ENCODE data around the gene MED16.
A peak's percentile ranks its signal among the peaks of the same experiment; 100 is the strongest.
"Not testable (repeated sequence)": the region's sequence is repeated elsewhere in the genome, so short reads cannot be mapped to it uniquely, and the experiment has no call there.

The MED16 gene

DNA sequence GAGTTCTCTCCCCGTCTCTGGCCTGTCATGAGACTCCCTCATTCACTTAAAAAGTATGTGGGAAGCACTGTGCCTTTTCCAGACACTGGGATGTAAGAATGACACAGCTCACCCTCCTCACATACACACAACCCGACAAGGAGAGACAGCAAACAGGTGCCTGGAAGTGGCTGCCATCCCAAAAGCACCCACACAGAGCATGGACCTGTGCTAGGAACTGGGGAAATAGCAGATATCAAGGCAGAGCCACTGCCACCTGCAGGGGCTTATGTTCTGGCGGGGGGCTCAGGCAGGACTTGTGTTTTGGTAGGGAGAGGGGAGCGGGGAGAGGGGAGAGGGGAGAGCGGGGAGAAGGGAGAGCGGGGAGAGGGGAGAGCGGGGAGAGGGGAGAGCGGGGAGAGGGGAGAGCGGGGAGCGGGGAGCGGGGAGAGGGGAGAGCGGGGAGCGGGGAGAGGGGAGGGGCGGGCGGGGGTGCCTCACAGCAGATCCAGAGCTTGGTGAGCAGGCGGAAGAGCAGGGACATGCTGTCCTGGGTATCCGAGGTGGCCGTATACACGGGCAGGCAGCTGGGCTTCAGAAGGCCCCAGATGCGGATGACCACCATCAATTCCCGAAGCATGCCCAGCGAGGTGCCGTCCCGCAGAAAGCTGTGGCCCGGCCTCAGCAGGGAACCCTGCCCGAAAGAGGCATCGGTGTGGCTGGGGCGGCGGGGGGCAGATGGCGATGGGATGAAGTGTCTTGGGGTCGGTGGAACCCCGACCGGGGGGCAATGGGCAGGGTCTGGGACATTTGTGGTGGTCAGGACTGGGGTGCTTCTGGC lies 21.3 kb downstream of the MED16 start:
- DNase-seq, result no peak

DNA sequence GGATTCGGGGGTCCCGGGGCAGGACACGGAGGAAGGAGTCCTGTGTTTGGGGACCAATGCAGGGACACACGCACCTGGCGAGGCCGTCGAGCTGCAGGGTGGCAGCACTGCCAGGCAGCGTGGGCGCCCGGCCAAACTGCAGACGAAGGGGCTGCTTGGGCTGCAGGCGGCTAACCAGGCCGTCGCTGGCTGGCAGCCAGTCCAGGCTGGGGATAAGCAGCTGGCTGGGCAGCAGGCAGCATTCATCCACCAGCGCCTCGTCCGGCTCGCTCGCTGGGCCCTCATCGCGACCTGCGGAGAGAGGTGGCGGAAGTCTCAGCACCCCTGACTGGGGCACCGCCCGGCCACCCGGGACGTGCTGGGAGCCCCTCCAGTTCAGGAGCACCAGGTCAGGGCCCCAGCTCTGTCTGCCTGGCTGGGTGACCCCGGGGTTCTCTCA lies 22.0 kb downstream of the MED16 start:
- no peak for DNase-seq

DNA sequence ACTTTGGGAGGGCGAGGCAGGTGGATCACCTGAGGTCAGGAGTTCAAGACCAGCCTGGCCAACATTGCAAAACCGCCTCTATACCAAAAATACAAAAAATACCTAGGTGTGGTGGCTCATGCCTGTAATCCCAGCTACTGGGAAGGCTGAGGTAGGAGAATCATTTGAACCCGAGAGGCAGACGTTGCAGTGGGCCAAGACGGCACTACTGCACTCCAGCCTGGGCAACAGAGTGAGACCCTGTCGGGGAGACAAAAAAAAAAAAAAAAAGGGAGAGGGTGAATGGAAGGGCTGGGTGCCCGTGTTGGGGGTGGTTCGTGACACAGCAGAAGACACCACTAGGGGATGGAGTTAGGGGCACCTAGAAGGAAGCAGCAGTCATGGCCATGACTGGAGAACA lies 22.7 kb downstream of the MED16 start:
- DNase-seq, result no peak

DNA sequence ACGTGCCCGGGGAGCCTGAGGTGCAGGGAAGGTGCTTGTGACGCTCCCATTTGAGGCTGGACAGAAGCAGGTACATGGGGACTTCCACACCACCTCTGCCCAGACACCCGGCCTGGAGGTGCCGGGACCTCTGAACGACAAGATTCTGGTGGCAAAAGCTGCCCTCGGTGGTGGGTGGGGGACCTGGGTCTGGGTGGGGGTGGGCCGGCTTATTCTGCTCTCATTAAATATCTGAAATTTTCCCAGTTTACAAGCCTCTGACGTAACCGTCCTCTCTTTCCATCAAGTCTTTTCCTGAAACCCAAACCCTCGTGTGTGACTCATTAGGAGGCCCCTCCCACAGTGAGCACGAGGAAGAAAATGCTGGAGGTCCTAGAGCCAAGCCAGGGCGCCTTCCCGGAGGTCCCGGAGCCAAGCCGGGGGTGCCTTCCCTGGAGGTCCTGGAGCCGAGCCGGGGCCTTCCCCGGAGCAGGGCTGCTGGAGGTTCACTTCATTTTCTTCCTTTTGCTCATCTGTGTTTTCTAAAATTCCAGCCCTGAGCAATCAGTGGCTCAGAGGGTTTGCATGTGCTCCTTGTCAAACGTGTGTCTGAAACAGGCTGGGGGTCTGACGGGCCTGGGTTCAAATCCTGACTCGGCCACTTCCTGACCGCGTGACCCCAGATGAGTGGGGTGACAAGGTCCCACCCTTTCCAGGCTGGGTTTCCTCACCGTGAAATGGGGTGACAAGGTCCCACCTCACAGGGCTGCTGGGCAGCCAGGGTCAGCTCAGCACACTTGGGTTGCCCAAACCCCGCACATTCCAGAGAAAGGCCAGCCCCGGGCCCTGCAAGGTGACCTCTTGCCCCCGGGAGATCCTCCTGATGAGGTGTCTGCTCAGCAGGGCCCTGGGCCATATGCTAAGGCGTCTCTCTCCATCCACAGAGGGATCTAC lies 23.5 kb downstream of the MED16 start:
- DNase-seq, result no peak

DNA sequence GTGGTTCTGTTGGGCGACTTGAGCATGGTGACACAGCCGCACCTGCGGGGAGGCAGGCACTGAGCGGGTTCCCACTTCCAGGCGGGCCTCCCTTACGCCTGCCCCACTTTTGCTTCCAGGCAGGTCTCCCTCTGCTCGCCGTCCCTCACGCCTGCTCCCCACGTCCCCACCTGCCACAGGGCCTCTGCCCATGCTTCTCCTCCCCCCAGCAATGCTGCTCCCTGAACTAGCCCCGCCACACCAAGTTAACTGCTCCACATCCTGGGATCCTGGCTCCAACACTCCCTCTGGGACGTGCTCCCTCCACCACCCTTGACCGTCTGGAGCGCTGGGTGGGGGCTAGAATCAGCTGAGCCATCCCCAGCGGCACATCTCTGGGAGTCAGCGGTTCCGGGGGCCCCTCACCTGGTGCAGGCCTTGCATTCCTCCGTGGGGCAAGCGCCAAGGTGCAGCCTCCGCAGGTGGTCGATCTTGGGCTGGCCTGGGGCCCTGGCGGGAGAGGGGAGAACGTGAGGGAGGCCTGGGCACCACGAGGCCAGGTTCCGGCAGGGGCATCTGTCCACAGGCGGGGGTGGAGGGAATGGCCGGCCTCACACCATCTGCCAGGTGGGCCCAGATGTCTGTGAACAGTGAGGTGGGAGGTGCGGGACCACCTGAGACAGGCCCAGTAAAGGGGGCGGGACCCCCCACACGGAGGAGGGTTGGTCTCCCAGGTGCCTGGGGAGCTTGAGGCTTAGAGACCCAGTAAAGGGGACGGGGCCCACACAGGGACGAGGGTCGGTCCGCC lies 24.3 kb downstream of the MED16 start:
- no peak for DNase-seq

DNA sequence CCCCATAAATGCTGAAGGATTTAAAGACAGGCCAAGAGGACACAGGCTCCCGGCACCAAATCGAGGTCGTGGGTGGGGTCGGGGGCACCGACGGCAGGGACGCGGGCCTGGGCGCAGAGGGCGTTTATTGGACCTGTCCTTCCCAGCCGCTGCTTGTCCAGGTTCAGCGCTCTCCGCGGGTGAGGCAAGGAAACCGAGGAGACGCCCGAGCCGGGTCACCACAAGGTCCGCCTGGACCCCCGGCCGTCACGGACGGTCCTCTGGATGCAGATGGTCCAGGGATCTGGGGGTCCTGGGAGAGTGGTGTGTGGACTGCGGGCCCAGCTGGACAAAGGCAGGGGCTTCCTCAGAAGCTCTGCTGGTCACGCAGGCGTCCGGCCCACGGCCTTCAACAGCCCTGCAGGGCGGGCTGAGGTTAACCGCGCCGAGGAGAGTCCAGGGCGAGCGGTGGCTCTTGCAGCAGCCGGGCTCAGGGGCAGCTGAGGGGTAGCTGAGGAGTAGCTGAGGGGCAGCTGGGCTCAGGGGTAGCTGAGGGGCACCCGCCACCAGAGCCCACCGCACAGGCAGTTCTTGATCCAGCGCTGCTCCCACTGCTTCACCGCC lies 25.0 kb downstream of the MED16 start:
- no peak for DNase-seq

DNA sequence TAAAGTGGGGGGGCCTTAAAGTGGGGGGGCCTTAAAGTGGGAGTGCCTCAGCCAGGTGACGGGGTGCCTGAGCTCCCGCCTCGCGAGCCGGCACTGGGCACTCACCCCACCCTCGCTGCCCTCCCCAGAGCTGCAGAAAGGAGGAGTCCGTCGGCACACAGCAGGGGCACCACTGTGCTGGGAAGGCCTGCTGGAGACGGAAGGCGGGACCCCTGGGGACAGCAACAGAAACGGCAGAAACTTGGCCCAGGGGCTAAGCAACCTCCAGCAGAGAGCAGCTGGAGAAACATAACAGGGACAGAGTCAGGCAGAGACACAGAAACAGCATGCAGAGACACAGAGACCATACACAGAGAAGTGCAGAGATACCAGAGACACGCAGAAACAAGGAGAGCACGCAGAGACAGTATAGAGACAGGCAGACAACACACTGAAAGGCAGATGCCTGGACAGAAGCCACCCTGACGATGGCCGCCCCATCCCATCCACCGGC lies 25.6 kb downstream of the MED16 start:
- no peak for DNase-seq

DNA sequence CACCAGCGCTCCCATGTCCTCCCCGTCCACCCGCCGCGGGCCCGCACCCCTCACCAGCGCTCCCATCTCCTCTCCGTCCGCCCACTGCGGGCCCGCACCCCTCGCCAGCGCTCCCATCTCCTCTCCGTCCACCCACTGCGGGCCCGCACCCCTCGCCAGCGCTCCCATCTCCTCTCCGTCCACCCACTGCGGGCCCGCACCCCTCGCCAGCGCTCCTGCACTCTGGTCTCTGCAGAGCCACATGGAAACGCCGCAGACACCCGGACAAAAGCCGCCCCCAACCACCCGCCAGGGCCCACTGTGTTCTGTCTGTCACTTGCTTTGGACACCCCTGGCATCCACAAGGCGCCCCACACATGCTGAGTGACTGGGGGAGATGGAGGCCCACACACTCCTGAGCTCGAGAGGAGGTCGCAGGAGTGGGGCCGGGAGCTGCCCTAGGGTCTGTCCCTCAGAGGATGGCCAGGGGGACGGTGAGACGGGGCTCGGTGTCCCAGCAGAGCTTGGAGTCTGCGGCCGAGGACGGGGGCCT lies 26.2 kb downstream of the MED16 start:
- DNase-seq, result no peak

DNA sequence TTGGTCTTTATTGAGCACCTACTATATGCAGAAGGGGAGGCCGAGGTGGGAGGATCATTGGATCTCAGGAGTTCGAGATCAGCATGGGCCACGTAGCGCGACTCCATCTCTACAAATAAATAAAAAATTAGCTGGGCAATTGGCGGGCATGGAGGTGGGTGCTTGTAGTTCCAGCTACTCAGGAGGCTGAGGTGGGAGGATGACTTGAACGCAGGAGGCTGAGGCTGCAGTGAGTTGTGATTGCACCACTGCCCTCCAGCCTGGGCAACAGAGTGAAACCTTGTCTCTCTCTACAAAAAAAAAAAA lies 29.7 kb downstream of the MED16 start:
- DNase-seq, result no peak

DNA sequence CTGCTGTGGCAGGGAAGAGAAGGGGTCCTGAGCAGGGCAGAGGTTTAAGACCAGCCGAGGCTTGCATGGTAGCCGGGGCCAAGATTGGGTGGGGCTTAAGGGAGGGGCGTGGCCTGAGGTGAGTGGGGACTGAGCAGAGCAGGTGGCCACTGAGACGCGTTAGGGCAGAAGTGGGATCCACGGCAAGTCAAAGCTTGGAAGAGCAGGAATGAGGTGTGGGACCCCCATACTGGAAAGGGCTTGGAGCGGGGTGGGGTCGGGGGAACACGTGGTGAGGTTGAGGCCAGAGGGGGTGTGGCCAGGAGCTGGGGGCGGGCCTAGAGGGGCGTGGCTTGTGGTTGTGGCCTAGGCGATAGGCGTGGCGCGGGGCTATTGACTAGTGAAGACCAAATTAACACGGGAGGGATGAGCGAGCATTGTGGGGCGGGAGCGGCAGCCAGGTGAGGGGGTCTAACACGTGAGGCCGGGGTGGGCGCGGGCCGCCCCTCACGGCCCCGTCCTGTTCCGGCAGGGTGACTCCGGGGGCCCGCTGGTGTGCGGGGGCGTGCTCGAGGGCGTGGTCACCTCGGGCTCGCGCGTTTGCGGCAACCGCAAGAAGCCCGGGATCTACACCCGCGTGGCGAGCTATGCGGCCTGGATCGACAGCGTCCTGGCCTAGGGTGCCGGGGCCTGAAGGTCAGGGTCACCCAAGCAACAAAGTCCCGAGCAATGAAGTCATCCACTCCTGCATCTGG lies 30.2 kb downstream of the MED16 start:
- DNase-seq, result peak; percentile 84

DNA sequence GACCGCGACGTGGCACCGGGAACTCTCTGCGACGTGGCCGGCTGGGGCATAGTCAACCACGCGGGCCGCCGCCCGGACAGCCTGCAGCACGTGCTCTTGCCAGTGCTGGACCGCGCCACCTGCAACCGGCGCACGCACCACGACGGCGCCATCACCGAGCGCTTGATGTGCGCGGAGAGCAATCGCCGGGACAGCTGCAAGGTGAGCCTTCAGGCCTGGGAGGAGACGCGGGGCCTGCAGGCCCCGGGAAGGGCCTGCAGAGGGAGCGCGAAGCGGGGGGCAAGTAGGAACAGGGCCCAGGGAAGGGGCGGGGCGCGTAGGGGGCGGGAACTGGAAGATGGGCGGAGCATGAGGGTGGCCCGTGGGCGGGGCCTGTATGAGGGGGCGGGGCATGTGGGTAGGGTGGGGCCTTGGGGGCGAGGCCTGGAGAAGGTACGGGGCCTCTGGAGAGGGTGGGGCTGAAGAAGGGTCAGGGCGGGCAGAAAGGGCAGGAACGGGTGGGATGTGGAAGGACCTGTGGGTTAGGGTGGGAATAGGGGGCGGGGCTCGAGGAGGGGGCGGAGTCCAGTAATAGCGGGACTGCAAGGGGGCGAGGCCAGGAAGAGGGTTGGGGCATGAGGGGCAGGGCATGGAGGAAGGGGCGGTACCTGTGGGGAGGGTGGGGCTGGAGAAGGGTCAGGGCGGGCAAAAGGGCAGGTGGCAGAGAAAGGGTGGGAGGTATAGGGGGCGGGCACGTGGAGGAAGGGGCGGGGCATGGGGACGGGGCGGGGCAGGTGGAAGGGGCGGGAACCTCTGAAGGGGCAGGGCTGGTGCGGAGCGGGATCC lies 31.0 kb downstream of the MED16 start:
- peak; percentile 69 for DNase-seq

DNA sequence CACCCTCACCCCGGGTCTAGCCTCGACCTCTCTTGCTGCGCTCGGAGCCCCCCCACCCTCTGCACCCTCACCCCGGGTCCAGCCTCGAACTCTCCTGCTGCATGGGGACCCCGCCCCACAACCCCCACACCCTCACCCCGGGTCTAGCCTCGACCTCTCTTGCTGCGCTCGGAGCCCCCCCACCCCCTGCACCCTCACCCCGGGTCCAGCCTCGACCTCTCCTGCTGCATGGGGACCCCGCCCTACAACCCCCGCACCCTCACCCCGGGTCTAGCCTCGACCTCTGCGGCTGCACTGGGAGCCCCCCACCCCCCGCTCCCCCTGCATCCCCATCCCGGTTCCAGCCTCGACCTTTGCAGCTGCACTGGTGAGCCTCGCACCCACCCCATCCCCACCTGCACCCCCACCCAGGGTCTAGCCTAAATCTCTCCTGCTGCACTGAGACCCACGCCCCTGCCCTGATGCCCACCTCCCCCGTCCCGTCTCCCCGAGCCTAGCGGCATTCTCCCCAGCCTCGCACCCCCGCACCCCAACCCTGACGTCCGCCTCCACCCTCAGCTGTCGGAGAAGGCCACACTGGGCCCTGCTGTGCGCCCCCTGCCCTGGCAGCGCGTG lies 31.7 kb downstream of the MED16 start:
- DNase-seq, result no peak

DNA sequence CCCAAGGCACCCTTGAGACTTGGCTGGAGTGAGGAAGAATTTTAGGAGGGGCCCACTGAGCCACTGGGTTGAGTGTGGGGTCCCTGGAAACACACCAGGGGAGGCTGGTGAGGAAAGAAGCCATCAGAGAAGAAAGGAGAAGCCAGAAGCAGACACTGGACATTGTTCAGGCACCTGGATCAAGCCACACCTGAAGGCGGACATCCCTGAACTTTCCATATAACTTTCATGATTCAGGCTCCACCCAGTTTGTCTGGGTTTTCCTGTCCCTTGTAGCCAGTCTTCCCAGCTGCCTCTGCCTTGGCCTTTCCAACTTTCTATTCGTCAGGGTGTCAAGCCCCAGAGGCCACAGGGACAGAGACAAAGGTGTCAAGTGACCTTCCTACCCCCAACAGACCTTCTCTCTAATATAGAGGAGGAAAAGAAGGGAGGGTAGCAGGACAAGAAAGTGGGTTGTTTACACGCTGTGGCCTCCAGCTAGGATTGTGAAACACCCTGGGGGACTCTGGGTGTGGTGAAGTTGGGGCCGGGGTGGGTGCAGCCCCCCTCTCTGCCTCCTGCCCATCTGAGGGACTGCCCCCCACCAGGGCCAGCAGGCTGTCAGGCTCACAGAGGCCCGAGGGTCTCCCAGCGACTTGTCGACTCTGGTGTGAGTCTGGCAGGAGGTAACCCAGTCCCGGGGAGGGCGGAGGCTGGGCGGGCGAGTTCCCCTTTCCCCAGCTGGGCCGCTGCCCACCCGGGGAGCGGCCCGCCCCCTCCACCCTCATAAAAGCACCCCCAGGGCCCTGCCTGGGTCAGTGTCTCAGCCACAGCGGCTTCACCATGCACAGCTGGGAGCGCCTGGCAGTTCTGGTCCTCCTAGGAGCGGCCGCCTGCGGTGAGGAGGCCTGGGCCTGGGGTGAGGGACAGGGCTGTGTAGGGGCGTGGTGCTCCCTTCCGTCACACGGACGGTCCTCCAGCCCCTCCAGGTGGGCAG lies 33.8 kb downstream of the MED16 start, which contains the start of gene CFD:
Gene CFD, plus strand, starts transcription at position 797 of the 976 bp plus-strand sequence. Its CDS starts 26 bp downstream, at position 823.
- DNase-seq, result no peak

DNA sequence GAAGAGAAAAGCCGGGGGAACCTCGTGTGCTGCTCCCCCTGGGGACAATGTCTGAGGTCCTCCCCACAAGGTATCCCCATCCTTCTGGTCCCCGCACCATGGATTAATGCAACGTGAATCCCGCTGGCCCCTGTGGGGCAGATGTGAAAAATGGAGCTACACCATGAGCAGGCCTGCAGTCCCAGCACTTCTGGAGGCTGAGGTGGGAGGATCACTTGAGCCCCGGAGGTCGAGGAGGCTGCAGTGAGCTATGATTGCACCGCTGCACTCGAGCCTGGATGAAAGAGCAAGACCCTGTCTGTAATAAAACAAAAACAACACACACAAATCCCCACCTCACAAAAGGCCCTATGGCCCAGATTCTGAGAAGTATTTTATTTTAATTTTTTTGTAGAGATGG lies 34.7 kb downstream of the MED16 start:
- DNase-seq, result no peak

DNA sequence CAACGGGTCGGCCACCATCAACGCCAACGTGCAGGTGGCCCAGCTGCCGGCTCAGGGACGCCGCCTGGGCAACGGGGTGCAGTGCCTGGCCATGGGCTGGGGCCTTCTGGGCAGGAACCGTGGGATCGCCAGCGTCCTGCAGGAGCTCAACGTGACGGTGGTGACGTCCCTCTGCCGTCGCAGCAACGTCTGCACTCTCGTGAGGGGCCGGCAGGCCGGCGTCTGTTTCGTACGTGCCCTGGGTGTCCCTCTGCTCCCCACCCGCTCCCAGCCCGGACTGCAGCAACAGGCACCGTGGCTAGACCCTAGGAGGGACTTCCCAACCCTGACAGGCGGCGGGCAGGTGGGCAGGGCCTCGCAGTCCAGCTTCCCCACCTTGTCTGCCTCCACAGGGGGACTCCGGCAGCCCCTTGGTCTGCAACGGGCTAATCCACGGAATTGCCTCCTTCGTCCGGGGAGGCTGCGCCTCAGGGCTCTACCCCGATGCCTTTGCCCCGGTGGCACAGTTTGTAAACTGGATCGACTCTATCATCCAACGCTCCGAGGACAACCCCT lies 37.3 kb downstream of the MED16 start:
- DNase-seq, result no peak

DNA sequence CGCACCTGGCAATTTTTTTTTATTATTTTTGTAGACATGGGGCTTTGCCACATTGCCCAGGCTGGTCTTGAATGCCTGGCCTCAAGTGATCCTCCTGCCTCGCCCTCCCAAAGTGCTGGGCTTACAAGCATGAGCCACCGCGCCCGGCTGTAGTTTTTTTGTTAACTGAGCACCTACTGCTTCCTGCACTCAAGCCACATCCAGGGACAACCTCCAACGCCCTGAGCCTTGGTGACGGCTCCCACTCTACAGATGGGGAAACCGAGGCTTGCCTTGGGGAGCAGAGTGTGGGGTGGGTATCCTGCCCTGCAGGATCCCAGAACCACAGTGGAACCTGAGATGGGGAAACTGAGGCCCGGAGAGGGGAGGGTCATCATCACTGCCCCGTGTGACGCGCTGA lies 37.8 kb downstream of the MED16 start:
- DNase-seq, result no peak

DNA sequence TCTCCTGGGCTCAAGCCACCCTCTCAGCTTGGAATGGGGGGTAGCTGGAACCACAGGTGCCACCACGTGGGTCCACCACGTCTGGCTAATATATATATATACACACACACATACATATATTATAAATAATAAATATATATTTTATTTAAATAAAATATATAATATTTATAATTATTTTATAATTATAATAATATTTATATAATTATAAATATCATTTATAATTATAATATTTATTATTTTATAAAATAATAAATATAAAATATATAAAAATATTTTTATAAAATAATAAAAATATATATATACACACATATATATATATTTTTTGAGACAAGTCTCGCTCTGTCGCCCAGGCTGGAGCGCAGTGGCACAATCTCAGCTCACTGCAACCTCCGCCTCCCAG lies 38.4 kb downstream of the MED16 start:
- no peak for DNase-seq

DNA sequence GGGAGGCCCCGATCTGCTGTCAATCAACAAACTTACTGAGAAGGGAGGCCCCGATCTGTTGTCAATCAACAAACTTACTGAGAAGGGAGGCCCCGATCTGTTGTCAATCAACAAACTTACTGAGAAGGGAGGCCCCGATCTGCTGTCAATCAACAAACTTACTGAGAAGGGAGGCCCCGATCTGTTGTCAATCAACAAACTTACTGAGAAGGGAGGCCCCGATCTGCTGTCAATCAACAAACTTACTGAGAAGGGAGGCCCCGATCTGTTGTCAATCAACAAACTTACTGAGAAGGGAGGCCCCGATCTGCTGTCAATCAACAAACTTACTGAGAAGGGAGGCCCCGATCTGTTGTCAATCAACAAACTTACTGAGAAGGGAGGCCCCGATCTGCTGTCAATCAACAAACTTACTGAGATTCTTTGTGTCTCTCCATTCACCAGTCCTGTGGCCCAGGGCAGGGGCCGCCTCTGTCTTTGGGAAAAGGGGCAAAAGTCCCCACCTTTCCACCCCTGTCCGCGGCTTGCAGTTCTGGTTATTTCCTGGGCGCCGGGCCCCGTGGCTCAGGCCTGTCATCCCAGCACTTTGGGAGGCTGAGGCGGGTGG lies 39.3 kb downstream of the MED16 start:
- DNase-seq, result not testable (repeated sequence)
